Upper lobe of left lung (tissue), 6 donors: ENCODE measurements around the gene TGFBR3. TPM values are rescaled to one million over a fixed set of nuclear protein-coding genes. Genes with fewer than 3 reads are reported as not detected.

ENCODE experiments used
- ATAC-seq, 2 donors: fragments of 200-7000 bp; cut with Tn5 transposase; one replicate each; pipeline ENCODE4 v1.9.1; 2022; ENCODE audit warnings: mild to moderate bottlenecking in 2 of 2, moderate library complexity in 2 of 2; ENCODE audit not compliant: low FRiP score in 2 of 2
- DNase-seq, 2 donors: peaks; one replicate each; pipeline ENCODE4 v3.0.0-alpha.2; 2019 to 2020
- H3K27ac ChIP-seq, 4 donors: fragments of 200-600 bp; sonication (generic); one replicate each; pipeline ENCODE4 v1.5.1; 2016 to 2019
- H3K27me3 ChIP-seq, 4 donors: fragments of 200-600 bp; sonication (generic); one replicate each; pipeline ENCODE4 v1.5.1; 2017 to 2019
- H3K36me3 ChIP-seq, 4 donors: fragments of 200-600 bp; sonication (generic); one replicate each; pipeline ENCODE4 v1.5.1; 2016 to 2019
- H3K4me1 ChIP-seq, 4 donors: fragments of 200-600 bp; sonication (generic); one replicate each; pipeline ENCODE4 v1.5.1; 2018 to 2019
- H3K4me3 ChIP-seq, 4 donors: fragments of 200-600 bp; sonication (generic); one replicate each; pipeline ENCODE4 v1.5.1; 2017 to 2019; ENCODE audit warnings: mild to moderate bottlenecking in 2 of 4, moderate library complexity in 1 of 4
- H3K9me3 ChIP-seq, 4 donors: fragments of 200-600 bp; sonication (generic); one replicate each; pipeline ENCODE4 v1.5.1; 2018 to 2019
- EP300 ChIP-seq, 4 donors: sonication (generic); formaldehyde crosslinking; IDR thresholded peaks; one replicate each; pipeline ENCODE4 v1.5.1; 2017; ENCODE audit warnings: antibody characterized with exemption in 4 of 4, control low read depth in 2 of 4
- POLR2A ChIP-seq, 4 donors: fragments of 450-650 bp; IDR thresholded peaks; one replicate each; pipeline ENCODE4 v1.5.1; 2016 to 2017; ENCODE audit warnings: antibody characterized with exemption in 4 of 4, mild to moderate bottlenecking in 2 of 4
- POLR2AphosphoS5 ChIP-seq, 2 donors: sonication (generic); formaldehyde crosslinking; IDR thresholded peaks; one replicate each; pipeline ENCODE4 v1.5.1; 2017; ENCODE audit warnings: antibody characterized with exemption in 2 of 2
- WGBS, 2 donors: methylation state at CpG; one replicate each; pipeline ENCODE4 v1.1.5; 2017 to 2018; 5-methylcytosine and 5-hydroxymethylcytosine counted together
- total RNA-seq, 6 donors: library from RNA; depleted of rRNA in 4 of 6; stranded (reverse); fragments of >200 nt in 4 of 6; gene quantifications; one replicate each; pipeline versions ENCODE4 v1.1.0 to v1.2.1, GENCODE V29; 2016 to 2021
- TF ChIP-seq, protein P1 (sequence below), 6 experiments: fragments of 450-650 bp in 4 of 6; fragments of 200-600 bp in 2 of 6; sonication (generic) in 2 of 6; IDR thresholded peaks; one replicate each; pipeline ENCODE4 v1.5.1; 2016 to 2019; ENCODE audit warnings: antibody characterized with exemption in 6 of 6
- donor health status: DM: no; HTN: no; CAD: no; lungs with moderate emphysema.
- donor health status: DM: no; HTN: yes; CAD: no; lungs with severe emphysema.

Gene TGFBR3
- total RNA-seq, 6 donors from 2014 or later, result 33.5 to 78.3 (median 57.1) TPM

DNA sequence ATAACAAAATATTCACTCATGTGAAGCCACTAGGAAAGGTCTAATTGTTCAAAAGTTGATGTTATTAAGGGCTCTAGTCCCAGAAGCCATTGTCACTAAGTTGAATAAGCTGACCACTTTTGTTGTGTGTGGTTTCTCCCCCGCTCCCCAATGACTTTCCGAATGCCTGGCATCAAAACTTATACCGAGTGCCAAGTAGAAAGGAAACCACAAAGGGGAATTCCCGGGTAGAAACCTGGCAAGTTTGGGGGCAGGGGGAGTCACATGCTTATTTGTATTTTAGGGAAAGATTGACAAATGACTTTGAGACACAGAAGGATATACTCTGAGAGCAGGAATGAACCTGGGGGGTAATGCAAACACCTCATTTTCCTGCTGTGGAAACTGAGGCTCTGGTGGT is 154.1 kb downstream of the TGFBR3 start:
- Histone ChIP-seq H3K9me3 (no peaks in the 10 kb centered on the region), H3K27ac (peak overlapping the region; percentile 28 to 67 (median 54)), H3K36me3 (peaks cover 0 to 40% (median 4%) of the 10 kb centered on the region in 4 donors), H3K4me3 (no peak overlapping the region), H3K27me3 (no peaks in the 10 kb centered on the region), H3K4me1 (peaks cover 31 to 50% (median 46%) of the 10 kb centered on the region in 4 donors)
- TF ChIP-seq POLR2AphosphoS5 (IDR thresholded peaks at IDR 0.05) (no peak), EP300 (IDR thresholded peaks at IDR 0.05) (no peak), POLR2A (IDR thresholded peaks at IDR 0.05) (no peak)
- TF ChIP-seq, protein P1, sequence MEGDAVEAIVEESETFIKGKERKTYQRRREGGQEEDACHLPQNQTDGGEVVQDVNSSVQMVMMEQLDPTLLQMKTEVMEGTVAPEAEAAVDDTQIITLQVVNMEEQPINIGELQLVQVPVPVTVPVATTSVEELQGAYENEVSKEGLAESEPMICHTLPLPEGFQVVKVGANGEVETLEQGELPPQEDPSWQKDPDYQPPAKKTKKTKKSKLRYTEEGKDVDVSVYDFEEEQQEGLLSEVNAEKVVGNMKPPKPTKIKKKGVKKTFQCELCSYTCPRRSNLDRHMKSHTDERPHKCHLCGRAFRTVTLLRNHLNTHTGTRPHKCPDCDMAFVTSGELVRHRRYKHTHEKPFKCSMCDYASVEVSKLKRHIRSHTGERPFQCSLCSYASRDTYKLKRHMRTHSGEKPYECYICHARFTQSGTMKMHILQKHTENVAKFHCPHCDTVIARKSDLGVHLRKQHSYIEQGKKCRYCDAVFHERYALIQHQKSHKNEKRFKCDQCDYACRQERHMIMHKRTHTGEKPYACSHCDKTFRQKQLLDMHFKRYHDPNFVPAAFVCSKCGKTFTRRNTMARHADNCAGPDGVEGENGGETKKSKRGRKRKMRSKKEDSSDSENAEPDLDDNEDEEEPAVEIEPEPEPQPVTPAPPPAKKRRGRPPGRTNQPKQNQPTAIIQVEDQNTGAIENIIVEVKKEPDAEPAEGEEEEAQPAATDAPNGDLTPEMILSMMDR (IDR thresholded peaks at IDR 0.05), result no peak
- DNase-seq (no peak), ATAC-seq (peak in 1 of 2 donors; percentile 1)
- 1 to 12% methylated on average over 4 of the region's 4 CpGs for WGBS, 2 donors

DNA sequence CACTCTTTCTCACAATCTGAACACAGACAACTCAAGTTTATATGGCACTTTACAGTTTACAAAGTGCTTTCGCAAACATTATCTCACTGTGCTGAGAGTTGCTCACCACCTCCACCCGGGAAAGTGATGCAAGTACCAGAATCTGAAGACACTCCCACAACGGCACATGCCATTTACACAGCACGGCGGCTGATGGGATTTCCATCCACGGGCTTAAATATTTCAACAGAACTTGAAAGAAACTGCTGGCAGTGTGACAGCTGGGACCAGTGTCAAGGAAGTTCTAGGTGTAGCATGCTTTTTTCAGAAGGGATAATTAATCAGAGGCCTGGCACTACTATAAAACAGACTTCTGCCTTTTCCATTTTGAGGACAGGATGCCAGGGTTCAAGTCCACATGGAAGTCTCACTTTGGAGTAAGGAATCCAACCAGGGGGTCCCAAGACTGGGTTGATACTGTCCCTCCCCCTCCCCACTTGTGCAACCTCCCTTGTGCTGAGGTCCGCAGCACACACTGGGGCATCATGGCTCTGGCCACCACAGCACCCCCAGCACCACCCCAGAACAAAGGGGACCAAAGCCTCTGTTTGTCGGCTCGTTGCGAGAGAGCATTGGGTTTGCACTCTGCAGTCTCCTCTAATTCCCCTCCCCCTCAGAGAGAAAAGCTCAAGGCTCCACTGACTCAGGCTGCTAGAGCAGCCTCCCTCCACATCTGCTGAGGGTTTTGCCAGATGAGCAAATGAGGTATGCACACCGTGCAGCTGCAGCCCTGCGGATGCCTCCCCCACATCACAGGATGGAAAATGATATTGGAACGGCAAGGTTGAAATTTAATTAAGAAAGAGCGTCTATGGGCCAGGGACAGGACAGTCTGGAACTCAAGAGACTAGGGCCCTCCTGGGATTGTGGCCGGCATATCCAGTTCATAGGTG is 154.9 kb downstream of the TGFBR3 start:
- DNase-seq (peak in 1 of 2 donors; percentile 87), ATAC-seq (peak; percentile 74 to 76)
- TF ChIP-seq POLR2AphosphoS5 (IDR thresholded peaks at IDR 0.05), result peak; percentile 30 to 55
- TF ChIP-seq POLR2A (IDR thresholded peaks at IDR 0.05), result no peak
- TF ChIP-seq EP300 (IDR thresholded peaks at IDR 0.05), result peak in 1 of 4 donors; percentile 10
- Histone ChIP-seq H3K9me3 (no peaks in the 10 kb centered on the region), H3K4me1 (peaks cover 26 to 53% (median 47%) of the 10 kb centered on the region in 4 donors), H3K36me3 (peaks cover 0 to 40% (median 4%) of the 10 kb centered on the region in 4 donors), H3K27ac (peak overlapping the region; percentile 28 to 67 (median 54)), H3K27me3 (no peaks in the 10 kb centered on the region), H3K4me3 (no peak overlapping the region)
- WGBS, 2 donors, result 55% methylated on average over 13 to 15 of the region's 15 CpGs

DNA sequence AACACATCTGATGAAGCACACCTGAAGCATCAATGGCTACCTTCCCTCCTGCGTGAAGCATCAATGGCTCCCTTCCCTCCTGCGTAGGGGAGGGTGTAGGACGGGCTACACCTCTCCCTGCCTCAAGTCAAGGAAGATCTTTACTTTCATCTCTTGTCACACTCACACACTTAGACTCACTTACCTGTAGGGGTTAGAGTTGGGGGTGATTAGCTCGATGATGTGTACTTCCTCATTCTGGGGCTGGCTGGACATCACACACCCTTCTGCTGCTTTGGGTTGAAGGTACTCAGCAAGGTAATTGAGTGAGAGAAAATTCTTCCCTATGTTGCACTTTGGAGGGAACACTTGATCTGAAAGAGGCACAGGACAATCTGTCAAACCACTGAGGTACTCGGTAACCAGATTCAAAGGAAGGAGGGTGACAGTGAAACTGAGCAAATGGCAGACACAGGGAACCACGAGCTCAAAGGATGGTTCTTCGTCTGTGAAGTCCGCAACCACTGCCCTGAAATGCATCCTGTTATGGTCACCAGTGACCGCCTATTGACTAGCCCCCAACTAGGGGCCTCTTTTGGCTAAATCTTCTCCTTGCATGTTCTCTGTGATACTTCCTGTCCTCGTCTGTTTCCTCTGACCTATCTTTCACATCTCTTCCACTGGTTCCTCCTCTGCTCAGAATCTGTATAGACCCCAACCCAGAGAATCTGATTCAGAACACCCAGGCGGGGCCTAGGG is 156.2 kb downstream of the TGFBR3 start:
- H3K4me3 ChIP-seq, result no peak overlapping the region
- H3K27ac ChIP-seq, result peak overlapping the region in 3 of 4 donors; percentile 45 to 67 (median 48)
- H3K4me1 ChIP-seq, result peaks cover 36 to 59% (median 52%) of the 10 kb centered on the region in 4 donors
- TF ChIP-seq, protein P1 (IDR thresholded peaks at IDR 0.05), result no peak
- TF ChIP-seq EP300 (IDR thresholded peaks at IDR 0.05), result no peak
- TF ChIP-seq POLR2A (IDR thresholded peaks at IDR 0.05), result no peak
- TF ChIP-seq POLR2AphosphoS5 (IDR thresholded peaks at IDR 0.05), result no peak
- H3K27me3 ChIP-seq, result no peaks in the 10 kb centered on the region
- 79 to 82% methylated on average over 11 of the region's 11 CpGs for WGBS, 2 donors
- no peaks in the 10 kb centered on the region for H3K9me3 ChIP-seq
- no peak for ATAC-seq
- peaks cover 0 to 40% (median 4%) of the 10 kb centered on the region in 4 donors for H3K36me3 ChIP-seq
- no peak for DNase-seq

DNA sequence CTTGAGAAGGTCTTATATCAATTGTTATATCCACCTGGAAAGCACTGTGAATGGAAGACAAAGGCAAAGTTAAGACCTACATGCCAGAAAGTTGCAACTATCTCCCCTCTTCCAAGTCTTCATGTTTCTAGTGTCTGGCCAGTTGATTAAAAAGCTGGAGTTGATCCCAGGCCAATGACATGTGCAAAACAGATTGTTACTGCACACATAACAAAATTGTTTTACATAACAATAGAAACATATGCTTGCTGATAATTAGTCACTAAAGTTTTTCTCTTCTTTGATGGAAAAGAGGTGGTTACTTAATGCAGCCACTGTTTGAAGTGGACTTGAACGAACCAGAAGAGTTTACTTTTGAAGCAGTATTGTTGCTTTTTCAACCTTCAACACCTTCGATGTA is 158.2 kb downstream of the TGFBR3 start:
- Histone ChIP-seq H3K27ac (peak overlapping the region in 2 of 4 donors; percentile 49 to 72), H3K4me1 (peaks cover 39 to 58% (median 50%) of the 10 kb centered on the region in 4 donors)

More for the DNA sequence above, 158.2 kb downstream of the TGFBR3 start:
- TF ChIP-seq POLR2A (IDR thresholded peaks at IDR 0.05) (no peak), EP300 (IDR thresholded peaks at IDR 0.05) (no peak), POLR2AphosphoS5 (IDR thresholded peaks at IDR 0.05) (no peak)
- TF ChIP-seq, protein P1 (IDR thresholded peaks at IDR 0.05), result no peak
- WGBS, 2 donors, result 59 to 72% methylated on average over 2 of the region's 2 CpGs
- no peak for DNase-seq
- Histone ChIP-seq H3K4me3 (no peak overlapping the region), H3K36me3 (peaks cover 0 to 27% (median 2%) of the 10 kb centered on the region in 4 donors), H3K27me3 (no peaks in the 10 kb centered on the region), H3K9me3 (no peaks in the 10 kb centered on the region)
- ATAC-seq, result no peak
